ENCODE measurements around the gene CES1.

DNA sequence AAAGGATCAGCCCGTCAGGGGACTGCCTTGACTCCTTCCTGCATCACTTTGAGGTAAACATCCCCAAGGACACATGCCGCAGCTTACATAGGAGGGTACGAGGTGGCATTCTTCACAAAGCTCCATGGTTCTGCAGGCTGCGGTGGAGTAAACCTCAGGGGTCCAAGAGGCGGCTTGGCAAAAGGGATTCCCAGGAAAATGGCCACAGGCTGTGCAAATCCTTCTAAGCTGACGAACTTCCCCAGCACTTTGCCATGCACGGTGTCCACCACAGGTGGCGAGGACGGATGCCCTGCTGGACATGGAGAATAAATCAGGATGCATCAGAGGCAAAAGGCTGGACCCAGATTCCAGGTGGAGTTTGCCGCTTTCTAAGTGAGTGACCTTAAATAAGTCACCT, 4.2 kb downstream of the CES1 start:
- TF ChIP-seq, protein P1, sequence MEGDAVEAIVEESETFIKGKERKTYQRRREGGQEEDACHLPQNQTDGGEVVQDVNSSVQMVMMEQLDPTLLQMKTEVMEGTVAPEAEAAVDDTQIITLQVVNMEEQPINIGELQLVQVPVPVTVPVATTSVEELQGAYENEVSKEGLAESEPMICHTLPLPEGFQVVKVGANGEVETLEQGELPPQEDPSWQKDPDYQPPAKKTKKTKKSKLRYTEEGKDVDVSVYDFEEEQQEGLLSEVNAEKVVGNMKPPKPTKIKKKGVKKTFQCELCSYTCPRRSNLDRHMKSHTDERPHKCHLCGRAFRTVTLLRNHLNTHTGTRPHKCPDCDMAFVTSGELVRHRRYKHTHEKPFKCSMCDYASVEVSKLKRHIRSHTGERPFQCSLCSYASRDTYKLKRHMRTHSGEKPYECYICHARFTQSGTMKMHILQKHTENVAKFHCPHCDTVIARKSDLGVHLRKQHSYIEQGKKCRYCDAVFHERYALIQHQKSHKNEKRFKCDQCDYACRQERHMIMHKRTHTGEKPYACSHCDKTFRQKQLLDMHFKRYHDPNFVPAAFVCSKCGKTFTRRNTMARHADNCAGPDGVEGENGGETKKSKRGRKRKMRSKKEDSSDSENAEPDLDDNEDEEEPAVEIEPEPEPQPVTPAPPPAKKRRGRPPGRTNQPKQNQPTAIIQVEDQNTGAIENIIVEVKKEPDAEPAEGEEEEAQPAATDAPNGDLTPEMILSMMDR (IDR thresholded peaks at IDR 0.05; ENCODE audit: control extremely low read depth in 1 of 3, insufficient read depth in 1 of 3, low read depth in 1 of 3, low read length in 3 of 3) = no peak
- TF ChIP-seq POLR2AphosphoS5 (IDR thresholded peaks at IDR 0.05; ENCODE audit: low read depth, low read length) (no peak), SIX5 (IDR thresholded peaks at IDR 0.05; ENCODE audit: low read depth, low read length) (no peak)

All from H1 (cell line).